Trophoblast cell (in vitro differentiated cells and primary cell): ENCODE measurements around the gene COL4A4.

Experiments used
- DNase-seq, 2 donors: peaks; one replicate each; pipeline ENCODE4 v3.0.0-alpha.2; 2016
- H2AFZ ChIP-seq: 2 replicates; pipeline ENCODE4 v1.6.1; 2013; ENCODE audit warnings: low read length, moderate library complexity, mild to moderate bottlenecking; ENCODE audit not compliant: insufficient read depth, poor library complexity
- H2AK5ac ChIP-seq: 2 replicates; pipeline ENCODE4 v1.6.1; 2013; ENCODE audit warnings: mild to moderate bottlenecking, low read length
- H2BK120ac ChIP-seq: 2 replicates; pipeline ENCODE4 v1.6.1; 2013; ENCODE audit warnings: low read length, mild to moderate bottlenecking, moderate library complexity; ENCODE audit not compliant: insufficient read depth, poor library complexity
- H2BK12ac ChIP-seq: 2 replicates; pipeline ENCODE4 v1.6.1; 2013; ENCODE audit warnings: mild to moderate bottlenecking, low read length, moderate library complexity
- H2BK5ac ChIP-seq: 2 replicates; pipeline ENCODE4 v1.6.1; 2013; ENCODE audit warnings: low read length, low read depth, moderate library complexity, mild to moderate bottlenecking; ENCODE audit not compliant: poor library complexity
- H3K14ac ChIP-seq: 2 replicates; pipeline ENCODE4 v1.6.1; 2013; ENCODE audit warnings: mild to moderate bottlenecking, low read length
- H3K18ac ChIP-seq: 2 replicates; pipeline ENCODE4 v1.6.1; 2013; ENCODE audit warnings: mild to moderate bottlenecking, low read length
- H3K23ac ChIP-seq: 2 replicates; pipeline ENCODE4 v1.6.1; 2013; ENCODE audit warnings: low read length
- H3K27ac ChIP-seq: 2 replicates; pipeline ENCODE4 v1.5.1; 2013; ENCODE audit warnings: low read depth, mild to moderate bottlenecking, inconsistent platforms, low read length, moderate library complexity
- H3K27me3 ChIP-seq: 2 replicates; pipeline ENCODE4 v1.6.1; 2013; ENCODE audit warnings: inconsistent platforms, mild to moderate bottlenecking, low read length, moderate library complexity; ENCODE audit not compliant: insufficient read depth
- H3K36me3 ChIP-seq, 2 experiments: 1 replicate in 1 of 2; 2 replicates in 1 of 2; pipeline ENCODE4 v1.6.1; 2013; ENCODE audit warnings: low read length in 2 of 2, mild to moderate bottlenecking in 2 of 2, moderate library complexity in 1 of 2; ENCODE audit not compliant: insufficient read depth in 2 of 2, control insufficient read depth in 1 of 2
- H3K4ac ChIP-seq: 2 replicates; pipeline ENCODE4 v1.6.1; 2013; ENCODE audit warnings: low read depth, mild to moderate bottlenecking, low read length, moderate library complexity
- H3K4me1 ChIP-seq, 2 experiments: 1 replicate in 1 of 2; 2 replicates in 1 of 2; pipeline ENCODE4 v1.6.1; 2013; ENCODE audit warnings: low read length in 2 of 2, mild to moderate bottlenecking in 2 of 2, moderate library complexity in 1 of 2; ENCODE audit not compliant: insufficient read depth in 2 of 2, control insufficient read depth in 1 of 2
- H3K4me2 ChIP-seq: 2 replicates; pipeline ENCODE4 v1.6.1; 2013; ENCODE audit warnings: inconsistent platforms, mild to moderate bottlenecking, low read length, moderate library complexity
- H3K4me3 ChIP-seq: 2 replicates; pipeline ENCODE4 v1.5.1; 2013; ENCODE audit warnings: mild to moderate bottlenecking, low read depth, low read length, inconsistent platforms
- H3K79me1 ChIP-seq: one replicate; pipeline ENCODE4 v1.6.1; 2013; ENCODE audit warnings: low read length
- H3K79me2 ChIP-seq: 2 replicates; pipeline ENCODE4 v1.6.1; 2013; ENCODE audit warnings: low read length, mild to moderate bottlenecking; ENCODE audit not compliant: control insufficient read depth, insufficient read depth, poor library complexity
- H3K9ac ChIP-seq: 2 replicates; pipeline ENCODE4 v1.6.1; 2013; ENCODE audit warnings: mild to moderate bottlenecking, low read length
- H3K9me3 ChIP-seq: 2 replicates; pipeline ENCODE4 v1.6.1; 2013; ENCODE audit warnings: low read depth, mild to moderate bottlenecking, control low read depth, inconsistent platforms, low read length; ENCODE audit not compliant: insufficient read depth
- H4K12ac ChIP-seq: 2 replicates; pipeline ENCODE4 v1.6.1; 2013; ENCODE audit warnings: low read depth, mild to moderate bottlenecking, low read length, moderate library complexity
- H4K8ac ChIP-seq: 2 replicates; pipeline ENCODE4 v1.6.1; 2013; ENCODE audit warnings: low read depth, mild to moderate bottlenecking, low read length, moderate library complexity
- H4K91ac ChIP-seq: one replicate; pipeline ENCODE4 v1.6.1; 2013; ENCODE audit warnings: low read depth, mild to moderate bottlenecking, low read length, moderate library complexity
- WGBS: extraction: QIAGEN DNeasy Blood & Tissue Kit; methylation state at CpG from one replicate; pipeline ENCODE4 v1.1.7; 2013; ENCODE audit warnings: missing lambda C conversion rate; ENCODE audit not compliant: insufficient read length, insufficient coverage; ENCODE audit errors: extremely low coverage; 5-methylcytosine and 5-hydroxymethylcytosine counted together

Gene COL4A4

GRCh38 chr2:226978300-226978699, 185.7 kb downstream of the COL4A4 start:
- H2AK5ac ChIP-seq, result peak overlapping the region; percentile 1
- H2BK12ac ChIP-seq, result peak overlapping the region; percentile 81
- no peak overlapping the region for H3K4me2 ChIP-seq
- peaks cover 5% of the 10 kb centered on the region for H3K9me3 ChIP-seq
- H4K12ac ChIP-seq, result no peak overlapping the region
- H3K36me3 ChIP-seq, result peaks cover 0 to 2% of the 10 kb centered on the region in 2 experiments
- WGBS, result no CpG with 5 or more reads among the region's 7 CpGs
- H3K14ac ChIP-seq, result peak overlapping the region; percentile 5
- H3K23ac ChIP-seq, result no peak overlapping the region
- H3K9ac ChIP-seq, result no peak overlapping the region
- no peak for DNase-seq
- H3K79me2 ChIP-seq, result peaks cover 1% of the 10 kb centered on the region
- H3K4me3 ChIP-seq, result no peak overlapping the region
- peaks cover 8 to 9% of the 10 kb centered on the region in 2 experiments for H3K4me1 ChIP-seq
- no peaks in the 10 kb centered on the region for H3K27me3 ChIP-seq
- H3K18ac ChIP-seq, result no peak overlapping the region
- H3K79me1 ChIP-seq, result peaks cover 7% of the 10 kb centered on the region
- peak overlapping the region; percentile 28 for H4K8ac ChIP-seq
- no peak overlapping the region for H2AFZ ChIP-seq
- H4K91ac ChIP-seq, result peak overlapping the region; percentile 57
- peak overlapping the region; percentile 61 for H2BK5ac ChIP-seq
- peak overlapping the region; percentile 21 for H3K27ac ChIP-seq
- no peak overlapping the region for H3K4ac ChIP-seq
- H2BK120ac ChIP-seq, result peak overlapping the region; percentile 55

- no peak overlapping the region for H2BK120ac ChIP-seq
These were observed 186.2 kb downstream of the COL4A4 start for GRCh38 chr2:226977775-226978190.

DNA sequence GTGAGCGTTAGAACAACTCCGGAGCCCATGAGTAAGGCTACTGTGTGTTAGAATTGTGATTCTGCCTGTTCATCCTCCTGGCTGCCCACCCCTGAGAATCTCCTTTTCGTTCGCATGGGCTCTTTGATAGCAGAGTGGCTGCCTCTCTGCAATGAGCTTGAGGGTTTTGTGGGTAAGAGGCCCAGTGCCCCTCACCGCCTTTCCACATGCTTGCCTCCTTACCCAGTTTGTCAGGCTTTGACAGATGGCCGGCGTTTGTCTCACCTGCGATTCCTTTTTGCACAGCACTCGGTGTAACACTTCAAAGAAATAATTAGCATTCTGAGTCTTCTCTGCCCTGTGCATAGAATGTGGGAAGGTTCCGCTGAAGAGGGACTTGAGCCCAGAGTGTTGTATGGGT, 190.2 kb downstream of the COL4A4 start:
- no peak overlapping the region for H3K4ac ChIP-seq
- H3K23ac ChIP-seq, result no peak overlapping the region
- no peak overlapping the region for H3K4me3 ChIP-seq
- no peak overlapping the region for H3K4me2 ChIP-seq
- H3K18ac ChIP-seq, result no peak overlapping the region
- no peak overlapping the region for H2AFZ ChIP-seq
- peaks cover 0 to 2% of the 10 kb centered on the region in 2 experiments for H3K36me3 ChIP-seq
- peaks cover 5% of the 10 kb centered on the region for H3K9me3 ChIP-seq
- H2BK120ac ChIP-seq, result no peak overlapping the region
- peaks cover 10 to 12% of the 10 kb centered on the region in 2 experiments for H3K4me1 ChIP-seq
- H3K9ac ChIP-seq, result no peak overlapping the region
- no peak overlapping the region for H2AK5ac ChIP-seq
- H3K27me3 ChIP-seq, result no peaks in the 10 kb centered on the region
- peak overlapping the region; percentile 35 for H3K14ac ChIP-seq
- no CpG with 5 or more reads among the region's 10 CpGs for WGBS
- no peak overlapping the region for H4K12ac ChIP-seq
- H3K79me2 ChIP-seq, result peaks cover 1% of the 10 kb centered on the region
- peak overlapping the region; percentile 5 for H2BK12ac ChIP-seq
- no peak overlapping the region for H3K27ac ChIP-seq
- no peak overlapping the region for H2BK5ac ChIP-seq
- no peak overlapping the region for H4K91ac ChIP-seq
- H3K79me1 ChIP-seq, result peaks cover 12% of the 10 kb centered on the region
- no peak for DNase-seq
- H4K8ac ChIP-seq, result no peak overlapping the region

More at GRCh38 chr2:226977775-226978190, 186.2 kb downstream of the COL4A4 start:
- Histone ChIP-seq H3K14ac (no peak overlapping the region), H2BK5ac (no peak overlapping the region), H3K23ac (no peak overlapping the region), H4K8ac (no peak overlapping the region), H3K18ac (no peak overlapping the region), H2AK5ac (no peak overlapping the region), H3K79me1 (peaks cover 7% of the 10 kb centered on the region), H3K4ac (no peak overlapping the region), H3K79me2 (peaks cover 1% of the 10 kb centered on the region), H3K9me3 (peaks cover 5% of the 10 kb centered on the region), H3K4me1 (peaks cover 8 to 9% of the 10 kb centered on the region in 2 experiments), H4K12ac (no peak overlapping the region), H3K4me2 (no peak overlapping the region), H2AFZ (no peak overlapping the region), H3K9ac (no peak overlapping the region), H3K4me3 (no peak overlapping the region), H3K27ac (no peak overlapping the region), H2BK12ac (no peak overlapping the region), H3K36me3 (peaks cover 0 to 2% of the 10 kb centered on the region in 2 experiments), H3K27me3 (no peaks in the 10 kb centered on the region), H4K91ac (no peak overlapping the region)
- DNase-seq, result peak; percentile 20 to 72
- WGBS, result no CpG with 5 or more reads among the region's 2 CpGs

DNA sequence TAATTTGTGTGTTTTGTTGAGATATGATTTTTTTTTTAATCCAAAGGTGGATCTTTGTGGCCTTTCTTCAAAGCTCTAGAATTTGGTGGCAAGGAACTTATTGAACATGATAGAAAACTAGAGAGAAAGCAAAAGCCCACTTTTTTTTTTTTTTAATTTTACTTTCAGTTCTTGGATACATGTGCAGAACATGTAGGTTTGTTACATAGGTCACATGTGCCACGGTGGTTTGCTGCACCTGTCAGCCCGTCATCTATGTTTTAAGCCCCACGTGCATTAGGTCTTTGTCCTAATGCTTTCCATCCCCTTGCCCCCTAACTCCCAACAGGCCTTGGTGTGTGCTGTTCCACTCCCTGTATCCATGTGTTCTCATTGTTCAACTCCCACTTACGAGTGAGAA, 192.2 kb downstream of the COL4A4 start:
- Histone ChIP-seq H2BK12ac (no peak overlapping the region), H3K4ac (no peak overlapping the region), H3K9ac (no peak overlapping the region), H2BK5ac (no peak overlapping the region), H3K4me3 (no peak overlapping the region), H2AFZ (no peak overlapping the region), H3K14ac (no peak overlapping the region), H3K4me2 (no peak overlapping the region), H3K9me3 (peaks cover 4% of the 10 kb centered on the region), H3K18ac (no peak overlapping the region), H2AK5ac (no peak overlapping the region), H3K27ac (no peak overlapping the region), H3K23ac (no peak overlapping the region), H3K79me2 (peaks cover 1% of the 10 kb centered on the region), H3K4me1 (peaks cover 9 to 11% of the 10 kb centered on the region in 2 experiments), H3K27me3 (no peaks in the 10 kb centered on the region), H2BK120ac (no peak overlapping the region), H4K8ac (no peak overlapping the region), H4K91ac (no peak overlapping the region), H3K36me3 (peaks cover 0 to 2% of the 10 kb centered on the region in 2 experiments), H3K79me1 (peaks cover 12% of the 10 kb centered on the region), H4K12ac (no peak overlapping the region)
- WGBS, result no CpG with 5 or more reads among the region's 4 CpGs
- DNase-seq, result no peak
